H9 (cell line): Measurements from ENCODE around the gene GRM1. TPM values are rescaled to one million over a fixed set of nuclear protein-coding genes. Genes with fewer than 3 reads are reported as not detected.

Experiments used
- DNase-seq: peaks from one replicate; pipeline ENCODE4 v3.0.0-alpha.2; 2017
- H2AFZ ChIP-seq: one replicate; pipeline ENCODE4 v1.6.1; 2013; ENCODE audit warnings: mild to moderate bottlenecking, low read length, control low read depth, moderate library complexity
- H2AK5ac ChIP-seq: 2 replicates; pipeline ENCODE4 v1.6.1; 2013; ENCODE audit warnings: low read length, control low read depth, mixed read lengths; ENCODE audit not compliant: insufficient read length
- H2BK120ac ChIP-seq: one replicate; pipeline ENCODE4 v1.6.1; 2013; ENCODE audit warnings: low read depth, mild to moderate bottlenecking, low read length, control low read depth, inconsistent platforms; ENCODE audit not compliant: poor library complexity, severe bottlenecking
- H2BK12ac ChIP-seq: 2 replicates; pipeline ENCODE4 v1.6.1; 2013; ENCODE audit warnings: low read length, control low read depth, mixed read lengths, low read depth; ENCODE audit not compliant: insufficient read length
- H2BK15ac ChIP-seq: 2 replicates; pipeline ENCODE4 v1.6.1; 2013; ENCODE audit warnings: low read depth, low read length, control low read depth
- H2BK20ac ChIP-seq: one replicate; pipeline ENCODE4 v1.6.1; 2013; ENCODE audit warnings: low read depth, mild to moderate bottlenecking, low read length, control low read depth, inconsistent platforms; ENCODE audit not compliant: poor library complexity, severe bottlenecking
- H2BK5ac ChIP-seq: 2 replicates; pipeline ENCODE4 v1.6.1; 2013; ENCODE audit warnings: low read length, control low read depth, mixed read lengths; ENCODE audit not compliant: insufficient read length
- H3K14ac ChIP-seq: 2 replicates; pipeline ENCODE4 v1.6.1; 2013; ENCODE audit warnings: low read length, control low read depth; ENCODE audit not compliant: insufficient read depth
- H3K18ac ChIP-seq: 2 replicates; pipeline ENCODE4 v1.6.1; 2013; ENCODE audit warnings: low read depth, mild to moderate bottlenecking, mixed read lengths, low read length, control low read depth; ENCODE audit not compliant: insufficient read length
- H3K23ac ChIP-seq: 2 replicates; pipeline ENCODE4 v1.6.1; 2013; ENCODE audit warnings: low read length, control low read depth, mixed read lengths, low read depth; ENCODE audit not compliant: insufficient read length
- H3K23me2 ChIP-seq: 2 replicates; pipeline ENCODE4 v1.6.1; 2013; ENCODE audit warnings: low read depth, mild to moderate bottlenecking, mixed read lengths, low read length, control low read depth; ENCODE audit not compliant: insufficient read length, poor library complexity, severe bottlenecking
- H3K27ac ChIP-seq: 2 replicates; pipeline ENCODE4 v1.5.1; 2013; ENCODE audit warnings: low read length, control low read depth, mixed read lengths, low read depth; ENCODE audit not compliant: insufficient read length
- H3K27me3 ChIP-seq: 2 replicates; pipeline ENCODE4 v1.6.1; 2013; ENCODE audit warnings: low read length, control low read depth, inconsistent platforms; ENCODE audit not compliant: insufficient read depth
- H3K4ac ChIP-seq: 2 replicates; pipeline ENCODE4 v1.6.1; 2013; ENCODE audit warnings: low read depth, mild to moderate bottlenecking, control low read depth, inconsistent platforms, low read length, moderate library complexity
- H3K4me1 ChIP-seq: 2 replicates; pipeline ENCODE4 v1.6.1; 2013; ENCODE audit warnings: low read length, control low read depth, inconsistent platforms; ENCODE audit not compliant: insufficient read depth
- H3K4me2 ChIP-seq: 2 replicates; pipeline ENCODE4 v1.6.1; 2013; ENCODE audit warnings: low read length, control low read depth, mixed read lengths; ENCODE audit not compliant: insufficient read length, insufficient read depth
- H3K56ac ChIP-seq: 2 replicates; pipeline ENCODE4 v1.6.1; 2013; ENCODE audit warnings: low read depth, mild to moderate bottlenecking, mixed read lengths, low read length, control low read depth; ENCODE audit not compliant: insufficient read length
- H3K79me1 ChIP-seq: 2 replicates; pipeline ENCODE4 v1.6.1; 2013; ENCODE audit warnings: low read depth, mild to moderate bottlenecking, moderate library complexity, low read length, control low read depth, inconsistent platforms; ENCODE audit not compliant: insufficient read depth, poor library complexity, severe bottlenecking
- H3K79me2 ChIP-seq: 2 replicates; pipeline ENCODE4 v1.6.1; 2013; ENCODE audit warnings: low read length, control low read depth, inconsistent platforms; ENCODE audit not compliant: insufficient read depth
- H3K9ac ChIP-seq: 2 replicates; pipeline ENCODE4 v1.6.1; 2013; ENCODE audit warnings: low read length, control low read depth, mixed read lengths; ENCODE audit not compliant: insufficient read length; ENCODE audit errors: extremely low read depth
- H3K9me3 ChIP-seq: one replicate; pipeline ENCODE4 v1.6.1; 2013; ENCODE audit warnings: low read depth, low read length, inconsistent platforms; ENCODE audit not compliant: control insufficient read depth
- H3T11ph ChIP-seq: one replicate; pipeline ENCODE4 v1.6.1; 2013; ENCODE audit warnings: mild to moderate bottlenecking, low read length, control low read depth, inconsistent platforms
- H4K20me1 ChIP-seq: one replicate; pipeline ENCODE4 v1.6.1; 2013; ENCODE audit not compliant: control insufficient read depth, insufficient read length, insufficient read depth
- H4K5ac ChIP-seq: 2 replicates; pipeline ENCODE4 v1.6.1; 2013; ENCODE audit warnings: low read depth, mild to moderate bottlenecking, mixed read lengths, low read length, control low read depth; ENCODE audit not compliant: insufficient read length
- H4K8ac ChIP-seq: replicated peaks from 2 replicates; pipeline ENCODE4 v1.6.1; 2013; ENCODE audit warnings: low read length, control low read depth, mixed read lengths, low read depth; ENCODE audit not compliant: insufficient read length
- H4K91ac ChIP-seq: 2 replicates; pipeline ENCODE4 v1.6.1; 2013; ENCODE audit warnings: low read depth, mild to moderate bottlenecking, moderate library complexity, mixed read lengths, low read length, control low read depth; ENCODE audit not compliant: insufficient read length
- H3K27ac Mint-ChIP-seq, 3 experiments: 2 replicates in 2 of 3; 3 replicates in 1 of 3; pipeline ENCODE4 v1.8.0; 2020 to 2021; ENCODE audit warnings: mixed read lengths in 3 of 3, mild to moderate bottlenecking in 1 of 3, moderate library complexity in 1 of 3
- H3K27me3 Mint-ChIP-seq: 2 replicates; pipeline ENCODE4 v1.8.0; 2021; ENCODE audit warnings: low read depth, mild to moderate bottlenecking, moderate library complexity, mixed read lengths
- H3K36me3 Mint-ChIP-seq, 3 experiments: 2 replicates in 2 of 3; 3 replicates in 1 of 3; pipeline ENCODE4 v1.8.0; 2020 to 2021; ENCODE audit warnings: low read depth in 3 of 3, mixed read lengths in 3 of 3; ENCODE audit not compliant: insufficient read depth in 1 of 3
- H3K4me1 Mint-ChIP-seq, 2 experiments: 2 replicates each; pipeline ENCODE4 v1.8.0; 2020; ENCODE audit warnings: mixed read lengths in 2 of 2
- H3K4me3 Mint-ChIP-seq, 2 experiments: 2 replicates in 1 of 2; 3 replicates in 1 of 2; pipeline ENCODE4 v1.8.0; 2020 to 2021; ENCODE audit warnings: mild to moderate bottlenecking in 2 of 2, mixed read lengths in 2 of 2, moderate library complexity in 1 of 2
- H3K9me3 Mint-ChIP-seq, 2 experiments: 2 replicates in 1 of 2; 3 replicates in 1 of 2; pipeline ENCODE4 v1.8.0; 2020; ENCODE audit warnings: mild to moderate bottlenecking in 2 of 2, mixed read lengths in 2 of 2, moderate library complexity in 1 of 2
- CTCF ChIP-seq: fragments of 200-600 bp; sonication (generic); conservative IDR thresholded peaks from 3 replicates; pipeline ENCODE4 v1.8.0; 2021; ENCODE audit warnings: antibody characterized with exemption, mild to moderate bottlenecking
- WGBS: extraction: QIAGEN DNeasy Blood & Tissue Kit; methylation state at CpG from one replicate; pipeline ENCODE4 v1.1.7; 2013; ENCODE audit warnings: missing lambda C conversion rate, low lambda C conversion rate, mixed read lengths; ENCODE audit not compliant: insufficient read length; ENCODE audit errors: extremely low coverage; 5-methylcytosine and 5-hydroxymethylcytosine counted together
- total RNA-seq: library from RNA; stranded (reverse); gene quantifications from 2 replicates; pipeline ENCODE4 v1.2.1, GENCODE V29; 2021

The GRM1 gene
- total RNA-seq, 1 experiment from 2014 or later = 0.39 TPM

GRCh38 chr6:146347090-146347489, 318.2 kb downstream of the GRM1 start:
- H3K4ac ChIP-seq = no peak overlapping the region
- no peaks in the 10 kb centered on the region for H3K27me3 Mint-ChIP-seq
- no peak overlapping the region for H3K23ac ChIP-seq
- no peak overlapping the region for H2AFZ ChIP-seq
- H2BK120ac ChIP-seq = no peak overlapping the region
- no peak overlapping the region for H2BK15ac ChIP-seq
- H3K23me2 ChIP-seq = no peaks in the 10 kb centered on the region
- no peak overlapping the region for H3K4me2 ChIP-seq
- no peak overlapping the region for H4K8ac ChIP-seq
- peaks cover 23 to 32% of the 10 kb centered on the region in 2 experiments for H3K4me1 Mint-ChIP-seq
- WGBS = no CpG with 5 or more reads among the region's 2 CpGs
- H3K4me3 Mint-ChIP-seq = no peak overlapping the region
- no peak overlapping the region for H2BK5ac ChIP-seq
- no peak overlapping the region for H4K91ac ChIP-seq
- H3K27ac Mint-ChIP-seq = no peak overlapping the region; a peak in 1 of 7 replicates
- H3K9me3 ChIP-seq = no peaks in the 10 kb centered on the region
- H2BK20ac ChIP-seq = no peak overlapping the region
- no peak for TF ChIP-seq CTCF
- H3K27me3 ChIP-seq = no peaks in the 10 kb centered on the region
- H2BK12ac ChIP-seq = no peak overlapping the region
- no peaks in the 10 kb centered on the region for H3K79me2 ChIP-seq
- H3K9me3 Mint-ChIP-seq = no peaks in the 10 kb centered on the region
- no peak overlapping the region for H3K27ac ChIP-seq
- H3K79me1 ChIP-seq = no peaks in the 10 kb centered on the region
- no peaks in the 10 kb centered on the region for H4K20me1 ChIP-seq
- no peak overlapping the region for H4K5ac ChIP-seq
- H3T11ph ChIP-seq = no peak overlapping the region
- no peak overlapping the region for H3K14ac ChIP-seq
- no peak overlapping the region for H3K9ac ChIP-seq
- no peak for DNase-seq
- no peak overlapping the region for H2AK5ac ChIP-seq
- peaks cover 4% of the 10 kb centered on the region; the same call in 1 of the 2 replicates for H3K4me1 ChIP-seq
- no peak overlapping the region for H3K56ac ChIP-seq
- no peaks in the 10 kb centered on the region for H3K36me3 Mint-ChIP-seq
- H3K18ac ChIP-seq = no peak overlapping the region
